Mesodermal cell (in vitro differentiated cells): ENCODE measurements around the gene IGF2.

Experiments used
- H3K27ac ChIP-seq: 2 replicates; pipeline ENCODE4 v1.7.0; 2013; ENCODE audit warnings: mild to moderate bottlenecking, low read depth, low read length, moderate library complexity; ENCODE audit not compliant: severe bottlenecking
- H3K36me3 ChIP-seq: 2 replicates; pipeline ENCODE4 v1.7.1; 2013; ENCODE audit warnings: mild to moderate bottlenecking, low read length, moderate library complexity; ENCODE audit not compliant: control insufficient read depth, insufficient read depth
- H3K4me1 ChIP-seq: one replicate; pipeline ENCODE4 v1.7.1; 2013; ENCODE audit warnings: mild to moderate bottlenecking, low read length; ENCODE audit not compliant: insufficient read depth, control insufficient read depth, poor library complexity, severe bottlenecking
- H3K4me3 ChIP-seq: 2 replicates; pipeline ENCODE4 v1.7.0; 2013; ENCODE audit warnings: low read length, control low read depth, mild to moderate bottlenecking; ENCODE audit not compliant: insufficient read depth, poor library complexity, severe bottlenecking; ENCODE audit errors: extremely low read depth
- H3K9me3 ChIP-seq: 2 replicates; pipeline ENCODE4 v1.7.1; 2013; ENCODE audit warnings: mild to moderate bottlenecking, low read length, moderate library complexity; ENCODE audit not compliant: control insufficient read depth
- WGBS, 2 experiments: methylation state at CpG; one replicate each; pipeline ENCODE4 v1.1.5; 2013; ENCODE audit warnings: missing lambda C conversion rate in 2 of 2; ENCODE audit not compliant: insufficient coverage in 2 of 2; 5-methylcytosine and 5-hydroxymethylcytosine counted together

Gene IGF2

DNA sequence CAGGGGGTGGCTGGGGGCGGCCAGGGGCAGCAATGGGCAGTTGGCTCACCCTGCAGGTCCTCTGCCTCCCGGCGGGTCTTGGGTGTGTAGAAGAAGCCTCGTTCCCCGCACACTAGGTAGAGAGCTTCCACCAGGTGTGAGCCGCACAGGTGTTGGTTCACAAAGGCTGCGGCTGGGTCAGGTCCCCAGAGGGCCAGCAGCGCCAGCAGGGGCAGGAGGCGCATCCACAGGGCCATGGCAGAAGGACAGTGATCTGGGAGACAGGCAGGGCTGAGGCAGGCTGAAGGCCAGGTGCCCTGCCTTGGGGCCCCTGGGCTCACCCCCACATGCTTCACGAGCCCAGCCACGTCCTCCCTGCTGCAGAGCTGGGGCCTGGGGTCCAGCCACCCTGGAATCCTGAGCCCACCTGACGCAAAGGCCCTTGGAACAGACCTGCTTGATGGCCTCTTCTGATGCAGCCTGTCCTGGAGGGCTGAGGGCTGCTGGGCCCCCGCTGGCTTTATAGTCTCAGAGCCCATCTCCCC, 21.6 kb upstream of the IGF2 start, which contains the start of gene INS:
Gene INS (minus strand): TSS at position 474 of the 524 bp plus-strand sequence. CDS start 238 bp downstream, at position 236.
- H3K36me3 ChIP-seq: no peaks in the 10 kb centered on the region
- no peaks in the 10 kb centered on the region for H3K9me3 ChIP-seq
- no peak within 1 kb of the TSS for H3K27ac ChIP-seq
- no peaks in the 10 kb centered on the region for H3K4me1 ChIP-seq
- 87 to 93% methylated on average over 11 of the region's 13 CpGs for WGBS, 2 experiments
- no peak within 1 kb of the TSS for H3K4me3 ChIP-seq

GRCh38 chr11:2159536-2160413, 20.6 kb upstream of the IGF2 start:
- Histone ChIP-seq H3K27ac (no peak overlapping the region), H3K36me3 (no peaks in the 10 kb centered on the region), H3K4me3 (no peak overlapping the region), H3K4me1 (no peaks in the 10 kb centered on the region), H3K9me3 (no peaks in the 10 kb centered on the region)
- WGBS, 2 experiments: 88 to 90% methylated on average over 23 to 36 of the region's 36 CpGs

DNA sequence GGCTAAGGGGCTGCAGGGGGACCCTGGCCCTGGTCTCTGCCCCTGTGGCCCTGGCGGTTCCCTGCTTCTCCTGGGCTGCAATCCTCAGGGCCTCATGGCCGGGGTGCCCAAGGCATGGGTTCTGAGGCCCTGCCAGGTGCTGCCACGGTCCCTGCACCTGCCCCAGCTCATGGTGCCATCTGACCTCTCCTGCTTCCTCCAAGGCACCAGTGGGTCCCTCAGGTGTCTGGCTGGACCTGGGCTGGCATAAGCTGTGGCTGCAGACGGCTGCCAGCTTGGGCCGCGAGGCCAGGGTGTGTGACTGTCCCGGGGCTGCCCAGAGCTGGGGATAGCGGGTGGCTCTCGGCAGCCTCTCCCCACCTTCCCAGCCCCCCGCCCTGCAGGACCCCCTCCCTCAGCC, 19.8 kb upstream of the IGF2 start:
- Histone ChIP-seq H3K27ac (no peak overlapping the region), H3K9me3 (no peaks in the 10 kb centered on the region), H3K4me1 (no peaks in the 10 kb centered on the region), H3K4me3 (no peak overlapping the region), H3K36me3 (no peaks in the 10 kb centered on the region)
- 83 to 93% methylated on average over 3 to 7 of the region's 10 CpGs for WGBS, 2 experiments

DNA sequence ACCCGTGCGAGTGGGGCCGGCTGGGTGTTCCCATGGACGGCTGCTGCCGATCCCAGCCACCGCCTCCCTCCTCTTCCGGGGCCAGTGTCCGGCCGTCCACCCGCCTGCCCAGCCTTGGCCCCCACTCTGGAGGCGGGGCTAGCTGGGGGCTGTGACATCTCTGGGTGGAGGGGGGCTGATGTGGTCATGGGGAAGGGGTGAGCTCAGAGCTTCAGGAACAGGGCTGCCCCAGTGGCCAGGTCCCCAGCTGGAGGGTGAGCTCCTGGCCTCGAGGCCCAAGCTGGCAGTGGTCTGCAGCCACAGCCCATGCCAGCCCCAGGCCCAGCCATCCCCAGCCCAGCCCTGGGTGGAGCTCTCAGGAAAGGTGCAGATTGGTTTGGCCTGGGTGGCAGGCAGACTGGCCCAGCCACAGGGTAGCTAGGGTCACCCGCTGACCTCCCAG, 19.1 kb upstream of the IGF2 start:
- 88 to 94% methylated on average over 7 to 8 of the region's 13 CpGs for WGBS, 2 experiments
- H3K4me3 ChIP-seq: no peak overlapping the region
- no peaks in the 10 kb centered on the region for H3K36me3 ChIP-seq
- no peaks in the 10 kb centered on the region for H3K9me3 ChIP-seq
- no peaks in the 10 kb centered on the region for H3K4me1 ChIP-seq
- no peak overlapping the region for H3K27ac ChIP-seq

- Histone ChIP-seq H3K4me1 (no peaks in the 10 kb centered on the region), H3K9me3 (no peaks in the 10 kb centered on the region), H3K36me3 (no peaks in the 10 kb centered on the region), H3K4me3 (no peak overlapping the region), H3K27ac (no peak overlapping the region)
- 73 to 77% methylated on average over 16 to 18 of the region's 18 CpGs for WGBS, 2 experiments
Measured at GRCh38 chr11:2157294-2158040, 18.3 kb upstream of the IGF2 start.

DNA sequence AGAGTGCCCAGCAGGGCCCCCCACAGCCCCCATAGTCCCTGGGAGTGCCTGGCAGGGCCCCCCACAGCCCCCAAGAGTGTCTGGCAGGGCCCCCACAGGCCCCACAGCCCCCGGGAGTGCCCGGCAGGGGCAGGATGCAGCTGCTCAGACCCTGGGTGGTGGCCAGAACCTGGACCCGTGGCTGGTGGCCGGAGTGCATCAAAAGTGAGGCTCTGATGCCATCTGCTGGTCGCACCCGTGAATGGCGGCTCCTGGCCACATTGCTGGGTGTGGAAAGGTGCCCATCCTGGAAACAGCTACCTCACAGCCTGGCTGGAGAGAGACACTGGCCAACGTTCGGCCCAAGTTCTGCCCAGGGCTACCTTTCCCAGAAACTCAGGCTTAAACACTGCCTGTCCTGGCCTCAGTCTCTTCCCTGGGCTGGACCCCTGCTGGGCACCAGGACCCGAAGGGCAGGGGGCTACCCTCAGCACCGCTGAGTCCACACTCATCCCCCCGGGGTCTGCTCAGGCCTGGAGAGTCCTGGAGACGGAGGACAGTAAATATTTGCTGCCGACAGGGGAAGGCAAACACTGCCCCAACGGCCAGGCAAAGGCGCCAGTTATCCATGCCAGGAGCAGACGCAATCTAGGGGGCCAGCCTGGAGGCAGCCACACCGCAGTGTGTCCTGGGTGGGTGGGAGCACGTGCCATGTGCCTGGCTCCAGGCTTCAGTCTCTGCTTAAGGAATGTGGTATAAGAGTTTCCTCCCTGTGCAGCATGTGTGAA, 17.4 kb upstream of the IGF2 start:
- Histone ChIP-seq H3K4me1 (no peaks in the 10 kb centered on the region), H3K4me3 (no peak overlapping the region), H3K9me3 (no peaks in the 10 kb centered on the region), H3K27ac (no peak overlapping the region), H3K36me3 (no peaks in the 10 kb centered on the region)
- WGBS, 2 experiments: 41 to 48% methylated on average over 18 to 19 of the region's 19 CpGs

- H3K4me1 ChIP-seq: no peaks in the 10 kb centered on the region
- no peak overlapping the region for H3K4me3 ChIP-seq
- WGBS, 2 experiments: 88 to 90% methylated on average over 15 to 29 of the region's 29 CpGs
- no peak overlapping the region for H3K27ac ChIP-seq
- no peaks in the 10 kb centered on the region for H3K9me3 ChIP-seq
- no peaks in the 10 kb centered on the region for H3K36me3 ChIP-seq
Measured at GRCh38 chr11:2155511-2155910, 16.3 kb upstream of the IGF2 start.

- Histone ChIP-seq H3K36me3 (no peaks in the 10 kb centered on the region), H3K9me3 (no peaks in the 10 kb centered on the region)
- WGBS, 2 experiments: 89 to 91% methylated on average over 14 to 17 of the region's 17 CpGs
Measured at GRCh38 chr11:2154889-2155288, 15.7 kb upstream of the IGF2 start.

GRCh38 chr11:2154195-2154585, 15.0 kb upstream of the IGF2 start:
- Histone ChIP-seq H3K27ac (no peak overlapping the region), H3K4me1 (no peaks in the 10 kb centered on the region), H3K36me3 (no peaks in the 10 kb centered on the region), H3K4me3 (no peak overlapping the region), H3K9me3 (no peaks in the 10 kb centered on the region)
- WGBS, 2 experiments: 67 to 90% methylated on average over 4 to 7 of the region's 7 CpGs

More at GRCh38 chr11:2154889-2155288, 15.7 kb upstream of the IGF2 start:
- H3K4me1 ChIP-seq: no peaks in the 10 kb centered on the region
- H3K27ac ChIP-seq: no peak overlapping the region
- no peak overlapping the region for H3K4me3 ChIP-seq

DNA sequence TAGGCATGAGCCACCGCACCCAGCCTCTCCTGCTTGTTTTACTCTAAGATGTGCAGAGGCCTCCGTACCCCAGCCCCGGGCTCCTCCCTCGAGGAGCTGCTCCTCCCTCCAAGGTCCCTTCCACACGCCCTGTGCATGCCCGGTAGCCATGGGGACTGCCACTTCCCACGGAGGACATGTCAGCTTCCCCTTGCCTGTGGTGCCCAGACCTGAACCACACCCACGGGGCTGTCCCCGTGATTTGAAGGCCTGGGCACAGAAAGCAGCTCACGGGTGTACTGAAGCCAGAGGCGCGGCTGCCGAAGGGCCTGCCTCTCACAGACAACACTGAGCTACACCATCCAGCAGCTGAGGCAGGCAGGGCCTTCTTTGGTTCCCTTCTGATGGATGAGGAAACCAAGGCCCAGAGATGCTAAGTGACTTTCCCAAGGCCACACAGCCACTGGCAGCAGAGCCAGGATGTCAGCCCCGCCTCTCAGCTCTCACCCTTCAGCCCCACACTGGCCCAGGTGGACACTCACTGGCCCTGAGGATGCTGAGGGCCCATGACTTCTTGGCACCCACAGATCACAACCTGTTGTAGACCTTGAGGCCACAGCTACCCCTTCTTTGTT, 14.5 kb upstream of the IGF2 start:
- WGBS, 2 experiments: 91 to 92% methylated on average over 12 of the region's 14 CpGs
- Histone ChIP-seq H3K36me3 (no peaks in the 10 kb centered on the region), H3K9me3 (no peaks in the 10 kb centered on the region), H3K4me3 (no peak overlapping the region), H3K27ac (no peak overlapping the region), H3K4me1 (no peaks in the 10 kb centered on the region)
